ENCODE data around the gene RAD9B.

DNA sequence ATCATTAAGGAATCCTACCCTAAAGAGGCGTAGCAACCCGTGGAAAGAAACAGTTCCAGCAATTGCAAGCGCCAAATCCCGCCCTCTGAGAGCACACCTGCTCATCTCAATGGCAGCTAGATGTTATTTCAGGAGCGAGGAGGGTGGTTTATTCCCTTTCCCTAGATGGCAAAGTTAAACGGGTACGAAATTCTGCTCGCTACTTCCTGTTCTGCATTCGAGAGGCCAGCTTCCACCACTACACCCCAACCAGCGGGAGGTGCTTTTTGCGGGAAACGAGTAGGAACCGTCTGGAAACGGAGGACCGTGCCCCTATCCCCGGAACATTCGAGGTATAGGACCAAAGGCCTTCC is 756 bp upstream of the RAD9B start:
- TF ChIP-seq, protein P1, sequence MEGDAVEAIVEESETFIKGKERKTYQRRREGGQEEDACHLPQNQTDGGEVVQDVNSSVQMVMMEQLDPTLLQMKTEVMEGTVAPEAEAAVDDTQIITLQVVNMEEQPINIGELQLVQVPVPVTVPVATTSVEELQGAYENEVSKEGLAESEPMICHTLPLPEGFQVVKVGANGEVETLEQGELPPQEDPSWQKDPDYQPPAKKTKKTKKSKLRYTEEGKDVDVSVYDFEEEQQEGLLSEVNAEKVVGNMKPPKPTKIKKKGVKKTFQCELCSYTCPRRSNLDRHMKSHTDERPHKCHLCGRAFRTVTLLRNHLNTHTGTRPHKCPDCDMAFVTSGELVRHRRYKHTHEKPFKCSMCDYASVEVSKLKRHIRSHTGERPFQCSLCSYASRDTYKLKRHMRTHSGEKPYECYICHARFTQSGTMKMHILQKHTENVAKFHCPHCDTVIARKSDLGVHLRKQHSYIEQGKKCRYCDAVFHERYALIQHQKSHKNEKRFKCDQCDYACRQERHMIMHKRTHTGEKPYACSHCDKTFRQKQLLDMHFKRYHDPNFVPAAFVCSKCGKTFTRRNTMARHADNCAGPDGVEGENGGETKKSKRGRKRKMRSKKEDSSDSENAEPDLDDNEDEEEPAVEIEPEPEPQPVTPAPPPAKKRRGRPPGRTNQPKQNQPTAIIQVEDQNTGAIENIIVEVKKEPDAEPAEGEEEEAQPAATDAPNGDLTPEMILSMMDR (CRISPR knock-in tag; IDR thresholded peaks at IDR 0.05), result no peak
- TF ChIP-seq SOX6 (IDR thresholded peaks at IDR 0.05) (no peak), SOX6 (CRISPR knock-in tag; IDR thresholded peaks at IDR 0.05) (no peak), ZNF75D (CRISPR knock-in tag; IDR thresholded peaks at IDR 0.05; ENCODE audit: borderline replicate concordance) (no peak)
- TF ChIP-seq, protein P2, sequence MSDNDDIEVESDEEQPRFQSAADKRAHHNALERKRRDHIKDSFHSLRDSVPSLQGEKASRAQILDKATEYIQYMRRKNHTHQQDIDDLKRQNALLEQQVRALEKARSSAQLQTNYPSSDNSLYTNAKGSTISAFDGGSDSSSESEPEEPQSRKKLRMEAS (IDR thresholded peaks at IDR 0.05), result no peak
- TF ChIP-seq, protein P3, sequence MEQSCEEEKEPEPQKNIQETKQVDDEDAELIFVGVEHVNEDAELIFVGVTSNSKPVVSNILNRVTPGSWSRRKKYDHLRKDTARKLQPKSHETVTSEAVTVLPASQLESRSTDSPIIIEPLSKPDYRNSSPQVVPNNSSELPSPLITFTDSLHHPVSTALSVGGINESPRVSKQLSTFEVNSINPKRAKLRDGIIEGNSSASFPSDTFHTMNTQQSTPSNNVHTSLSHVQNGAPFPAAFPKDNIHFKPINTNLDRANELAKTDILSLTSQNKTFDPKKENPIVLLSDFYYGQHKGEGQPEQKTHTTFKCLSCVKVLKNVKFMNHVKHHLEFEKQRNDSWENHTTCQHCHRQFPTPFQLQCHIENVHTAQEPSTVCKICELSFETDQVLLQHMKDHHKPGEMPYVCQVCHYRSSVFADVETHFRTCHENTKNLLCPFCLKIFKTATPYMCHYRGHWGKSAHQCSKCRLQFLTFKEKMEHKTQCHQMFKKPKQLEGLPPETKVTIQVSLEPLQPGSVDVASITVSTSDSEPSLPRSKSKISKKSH (CRISPR knock-in tag; IDR thresholded peaks at IDR 0.05; ENCODE audit: borderline replicate concordance), result no peak

Data from HepG2 (cell line).